Frontal cortex (tissue), 4 donors: ENCODE data around the gene PCCA. TPM values are rescaled to one million over a fixed set of nuclear protein-coding genes. Genes with fewer than 3 reads are reported as not detected.
A peak's percentile ranks its signal among the peaks of the same experiment; 100 is the strongest.
"Not testable (repeated sequence)": the region's sequence is repeated elsewhere in the genome, so short reads cannot be mapped to it uniquely, and the experiment has no call there.

Experiments
- DNase-seq, 2 donors: peaks; one replicate each; pipeline ENCODE4 v3.0.0; 2012; ENCODE audit warnings: low spot score in 2 of 2
- FAIRE-seq: peaks from 2 replicates; lab custom pipeline; 2012; peaks lifted over from hg19 to GRCh38; lab: Jason Lieb, UNC
- total RNA-seq: library from RNA; depleted of rRNA; stranded (reverse); fragments of >200 nt; gene quantifications from one replicate; pipeline ENCODE4 v1.2.3, GENCODE V29; 2014
- donor health status: control.
- donor health status: control.
- donor health status: control.

PCCA gene
- total RNA-seq, 1 donor from 2014 or later: 413 TPM

GRCh38 chr13:100510208-100510957 lies 421.5 kb downstream of the PCCA start:
- no peak for DNase-seq

GRCh38 chr13:100511466-100511865 lies 422.6 kb downstream of the PCCA start:
- FAIRE-seq (no peak), DNase-seq (no peak)

More at GRCh38 chr13:100510208-100510957, 421.5 kb downstream of the PCCA start:
- FAIRE-seq: no peak

- FAIRE-seq (no peak), DNase-seq (no peak)
Observed at GRCh38 chr13:100512422-100512821, 423.5 kb downstream of the PCCA start.

- DNase-seq (no peak), FAIRE-seq (no peak)
Observed at GRCh38 chr13:100513171-100513570, 424.3 kb downstream of the PCCA start.

- FAIRE-seq (no peak), DNase-seq (no peak)
Observed at GRCh38 chr13:100513987-100514670, 425.2 kb downstream of the PCCA start.

- DNase-seq (peak; percentile 74 to 85), FAIRE-seq (peak; percentile 84)
Observed at GRCh38 chr13:100514788-100515409, 426.0 kb downstream of the PCCA start.

GRCh38 chr13:100515410-100515800 lies 426.5 kb downstream of the PCCA start:
- FAIRE-seq (no peak), DNase-seq (no peak)

- no peak for DNase-seq
- no peak for FAIRE-seq
Observed at GRCh38 chr13:100517135-100517534, 428.2 kb downstream of the PCCA start.

GRCh38 chr13:100517728-100518127 lies 428.8 kb downstream of the PCCA start:
- DNase-seq: no peak
- no peak for FAIRE-seq

- FAIRE-seq (no peak), DNase-seq (no peak)
Observed at GRCh38 chr13:100518394-100519062, 429.6 kb downstream of the PCCA start.

- DNase-seq (no peak), FAIRE-seq (no peak)
Observed at GRCh38 chr13:100519626-100520025, 430.7 kb downstream of the PCCA start.

- no peak for FAIRE-seq
- no peak for DNase-seq
Observed at GRCh38 chr13:100520936-100521850, 432.3 kb downstream of the PCCA start.

- DNase-seq: no peak
- no peak for FAIRE-seq
Observed at GRCh38 chr13:100521851-100522617, 433.1 kb downstream of the PCCA start.

- DNase-seq: no peak
- no peak for FAIRE-seq
Observed at GRCh38 chr13:100522618-100523309, 433.9 kb downstream of the PCCA start.

GRCh38 chr13:100523411-100523810 lies 434.5 kb downstream of the PCCA start:
- no peak for FAIRE-seq
- no peak for DNase-seq

GRCh38 chr13:100523981-100524386 lies 435.1 kb downstream of the PCCA start:
- DNase-seq: no peak
- FAIRE-seq: no peak

- FAIRE-seq, DNase-seq: not testable (repeated sequence)
Observed at GRCh38 chr13:100524688-100525087, 435.8 kb downstream of the PCCA start.
